GM06990 (cell line): ENCODE measurements around the gene MRPS15.
"Not testable (repeated sequence)": the region's sequence is repeated elsewhere in the genome, so short reads cannot be mapped to it uniquely, and the experiment has no call there.

Experiments
- DNase-seq: peaks from one replicate; pipeline ENCODE4 v3.0.0-alpha.2; 2011; ENCODE audit not compliant: insufficient read length; ENCODE audit errors: extremely low read depth
- H3K27me3 ChIP-seq: replicated peaks from 2 replicates; pipeline ENCODE4 v1.6.0; 2011; ENCODE audit warnings: low read length; ENCODE audit not compliant: control insufficient read depth, insufficient read depth
- H3K36me3 ChIP-seq: 2 replicates; pipeline ENCODE4 v1.5.1; 2011; ENCODE audit warnings: low read length; ENCODE audit not compliant: control insufficient read depth, insufficient read depth
- H3K4me3 ChIP-seq: replicated peaks from 2 replicates; pipeline ENCODE4 v1.5.1; 2011; ENCODE audit warnings: low read depth, mild to moderate bottlenecking, control low read depth, low read length
- CTCF ChIP-seq: IDR thresholded peaks from 2 replicates; pipeline ENCODE4 v1.5.1; 2011; ENCODE audit warnings: low read length, control low read depth, mild to moderate bottlenecking, inconsistent platforms; ENCODE audit not compliant: insufficient read depth, poor library complexity, severe bottlenecking

MRPS15 gene

GRCh38 chr1:36463803-36464604 lies at the start of gene MRPS15:
Gene MRPS15 (minus strand): TSS chr1:36464384. CDS start chr1:36464275, 109 bp downstream.
- peak within 1 kb of the TSS; percentile 71 for H3K4me3 ChIP-seq
- TF ChIP-seq CTCF, result no peak
- DNase-seq, result peak; percentile 93
- no peaks in the 10 kb centered on the region for H3K27me3 ChIP-seq
- peaks cover 15% of the 10 kb centered on the region for H3K36me3 ChIP-seq

- Histone ChIP-seq H3K27me3 (peaks cover 1% of the 10 kb centered on the region; the same call in 1 of the 2 replicates), H3K4me3 (no peak overlapping the region), H3K36me3 (no peaks in the 10 kb centered on the region)
- no peak for DNase-seq
- no peak for TF ChIP-seq CTCF
Observed at GRCh38 chr1:36512842-36513241, 48.7 kb upstream of the MRPS15 start.

GRCh38 chr1:36511804-36512798 lies 47.9 kb upstream of the MRPS15 start:
- no peak for TF ChIP-seq CTCF
- no peak for DNase-seq
- Histone ChIP-seq H3K27me3 (peaks cover 3% of the 10 kb centered on the region; the same call in 1 of the 2 replicates), H3K36me3 (no peaks in the 10 kb centered on the region), H3K4me3 (no peak overlapping the region)

- H3K27me3 ChIP-seq, H3K4me3 ChIP-seq, DNase-seq, H3K36me3 ChIP-seq: not testable (repeated sequence)
Observed at GRCh38 chr1:36511220-36511619, 47.0 kb upstream of the MRPS15 start.

GRCh38 chr1:36510418-36510817 lies 46.2 kb upstream of the MRPS15 start:
- peaks cover 4% of the 10 kb centered on the region; the same call in 1 of the 2 replicates for H3K27me3 ChIP-seq
- TF ChIP-seq CTCF, result no peak
- no peak for DNase-seq
- no peak overlapping the region for H3K4me3 ChIP-seq
- H3K36me3 ChIP-seq, result no peaks in the 10 kb centered on the region

- peaks cover 3% of the 10 kb centered on the region for H3K27me3 ChIP-seq
- no peak for DNase-seq
- TF ChIP-seq CTCF, result no peak
- H3K4me3 ChIP-seq, result no peak overlapping the region
- H3K36me3 ChIP-seq, result no peaks in the 10 kb centered on the region
Observed at GRCh38 chr1:36508257-36508656, 44.1 kb upstream of the MRPS15 start.
